HG03558 (cell line): ENCODE results near the gene VDR.
A peak's percentile ranks its signal among the peaks of the same experiment; 100 is the strongest.

ENCODE experiments used
- ATAC-seq: cut with Tn5 transposase; IDR thresholded peaks from one replicate; pipeline ENCODE4 v1.9.1; 2021; ENCODE audit warnings: moderate number of reproducible peaks; ENCODE audit not compliant: unreplicated experiment; ENCODE audit errors: extremely low read depth

The VDR gene

DNA sequence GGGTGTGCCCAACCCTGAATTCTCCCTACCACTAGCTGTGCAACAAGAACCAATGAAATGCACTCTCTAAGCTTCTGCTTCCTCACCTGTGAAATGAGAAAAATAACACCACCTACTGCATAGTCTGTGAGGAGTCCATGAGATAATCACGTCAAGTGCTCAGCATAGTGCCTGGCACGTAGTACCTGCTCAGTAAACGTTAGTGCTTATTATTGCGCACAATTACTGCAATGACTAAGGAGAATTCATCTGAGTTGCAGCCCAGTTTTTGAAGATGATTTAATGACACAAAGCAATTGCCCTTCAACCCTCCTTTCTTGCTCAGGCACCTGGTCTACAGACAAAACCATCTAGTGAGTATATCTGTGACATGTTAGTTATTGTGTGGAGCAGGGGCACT, 8.8 kb downstream of the VDR start:
- no peak for ATAC-seq

DNA sequence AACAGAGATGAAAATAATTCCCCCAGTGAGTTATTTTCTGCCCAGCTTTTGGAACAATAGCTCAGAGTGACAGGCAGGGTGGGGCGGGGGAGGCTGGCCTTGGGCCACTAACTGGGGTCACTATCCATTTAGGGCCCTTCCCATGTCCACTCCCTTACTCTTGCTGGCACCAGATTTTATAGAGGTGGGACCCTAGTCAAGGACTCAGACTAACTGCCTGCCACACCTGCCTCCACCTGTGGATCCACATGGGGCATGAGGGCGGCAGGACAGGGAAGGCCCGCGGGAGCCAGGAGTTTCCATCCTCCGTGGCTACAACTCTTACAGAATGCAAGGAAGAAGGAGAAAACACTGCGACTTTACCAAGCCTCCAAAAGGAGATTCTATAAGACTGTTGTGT, 10.1 kb downstream of the VDR start:
- no peak for ATAC-seq

DNA sequence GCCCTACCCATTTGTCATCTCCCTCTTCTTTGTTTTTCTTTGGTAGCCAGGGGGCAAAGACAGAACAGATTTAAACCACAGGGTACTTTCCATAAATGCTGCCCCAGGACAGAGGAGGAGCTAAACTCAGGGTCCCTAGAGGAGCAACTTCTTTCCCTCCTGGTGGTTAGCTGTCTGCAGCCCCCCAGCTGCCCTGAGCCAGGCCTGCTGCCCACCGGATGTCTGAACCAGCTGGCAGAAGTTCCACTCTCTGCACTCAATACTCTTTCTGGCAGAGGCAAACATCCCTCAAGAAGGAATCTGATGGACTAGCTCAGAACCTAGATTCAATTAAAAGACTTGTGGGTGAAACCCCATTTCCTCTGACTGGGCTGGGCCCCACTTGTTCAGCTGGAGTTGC, 10.7 kb downstream of the VDR start:
- ATAC-seq, result no peak

DNA sequence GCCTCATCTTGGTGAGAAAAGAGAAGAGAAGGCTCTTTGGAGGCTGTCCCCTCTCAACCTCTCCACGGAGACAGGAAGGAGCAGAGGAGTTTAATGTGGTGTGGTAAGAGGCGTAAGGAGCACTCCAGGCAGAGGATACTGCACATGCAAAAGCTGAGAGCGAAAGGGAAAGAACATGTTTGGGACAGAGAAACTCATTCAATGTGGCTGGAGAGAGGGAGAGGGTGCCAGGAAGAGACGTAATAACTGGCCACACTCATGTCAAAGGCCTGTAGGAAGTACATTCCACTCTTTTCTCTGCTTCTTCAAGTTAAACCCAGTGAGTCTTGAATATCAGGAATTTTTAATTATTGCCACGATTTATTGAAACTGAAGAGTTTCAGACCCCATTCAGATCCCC, 12.0 kb downstream of the VDR start:
- ATAC-seq, result no peak

DNA sequence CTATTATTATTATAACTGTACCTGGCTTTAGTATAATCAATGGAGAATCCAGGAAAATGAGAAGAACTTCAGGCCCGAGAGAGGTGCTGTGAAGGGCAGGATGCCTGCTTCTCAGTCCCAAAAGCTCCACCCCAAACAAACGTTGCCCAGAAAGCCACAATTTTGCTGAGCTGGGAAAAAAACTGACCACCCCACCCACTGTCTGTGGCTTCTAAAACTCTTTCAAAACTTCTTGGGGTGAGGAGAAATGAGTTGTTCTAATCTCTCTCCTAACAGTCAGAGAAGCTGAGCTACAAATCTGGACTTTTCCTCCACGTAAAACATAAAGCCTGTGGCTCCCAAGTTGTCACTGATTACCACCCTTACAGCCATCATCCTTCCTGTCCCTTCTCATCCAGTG, 13.4 kb downstream of the VDR start:
- no peak for ATAC-seq

DNA sequence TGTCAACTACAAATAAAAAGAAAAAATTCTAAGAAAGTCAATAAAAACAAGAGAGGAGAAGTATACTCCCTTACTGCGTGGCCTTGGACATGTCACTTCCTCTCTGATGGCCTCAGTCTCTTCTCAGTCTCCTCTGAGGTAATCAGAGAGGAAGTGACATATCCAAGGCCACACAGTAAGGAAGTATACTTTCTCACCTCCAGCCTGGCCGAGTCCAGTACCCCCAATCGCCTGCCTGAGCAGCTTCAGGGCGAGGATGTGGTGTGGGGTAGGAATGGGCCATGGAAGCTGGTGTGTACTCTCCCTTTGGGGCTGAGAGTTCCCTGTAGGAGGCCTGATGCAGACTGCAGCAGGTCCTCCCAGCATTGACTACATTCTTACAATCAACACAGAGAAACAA, 15.8 kb downstream of the VDR start:
- ATAC-seq, result no peak

DNA sequence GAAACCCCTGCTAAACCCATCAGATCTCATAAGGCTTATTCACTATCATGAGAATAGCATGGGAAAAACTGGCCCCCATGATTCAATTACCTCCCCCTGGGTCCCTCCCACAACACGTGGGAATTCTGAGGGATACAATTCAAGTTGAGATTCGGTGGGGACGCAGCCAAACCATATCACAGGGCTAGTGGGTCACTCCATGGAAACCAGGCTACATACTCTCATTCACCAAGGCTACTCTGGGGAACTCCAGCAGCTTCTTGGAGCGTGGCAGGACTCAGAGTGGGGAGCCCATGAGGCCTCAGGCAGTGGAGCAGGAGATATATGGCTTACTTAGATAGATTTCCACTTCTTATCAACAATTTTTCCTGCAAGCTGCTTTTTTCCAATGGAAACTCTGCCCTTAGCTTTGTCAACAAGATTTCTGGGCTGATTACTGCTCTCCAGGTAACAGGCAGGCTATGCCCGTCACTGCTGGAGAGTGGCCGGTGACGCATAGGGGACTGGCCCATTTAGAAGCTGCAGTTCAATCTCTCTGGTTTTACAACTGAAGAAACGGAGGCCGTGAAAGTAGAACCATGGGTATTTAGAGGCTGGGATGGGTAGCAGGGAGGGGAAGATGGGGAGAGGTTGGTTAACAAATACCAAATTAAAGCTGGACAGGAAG, 16.5 kb downstream of the VDR start:
- no peak for ATAC-seq

DNA sequence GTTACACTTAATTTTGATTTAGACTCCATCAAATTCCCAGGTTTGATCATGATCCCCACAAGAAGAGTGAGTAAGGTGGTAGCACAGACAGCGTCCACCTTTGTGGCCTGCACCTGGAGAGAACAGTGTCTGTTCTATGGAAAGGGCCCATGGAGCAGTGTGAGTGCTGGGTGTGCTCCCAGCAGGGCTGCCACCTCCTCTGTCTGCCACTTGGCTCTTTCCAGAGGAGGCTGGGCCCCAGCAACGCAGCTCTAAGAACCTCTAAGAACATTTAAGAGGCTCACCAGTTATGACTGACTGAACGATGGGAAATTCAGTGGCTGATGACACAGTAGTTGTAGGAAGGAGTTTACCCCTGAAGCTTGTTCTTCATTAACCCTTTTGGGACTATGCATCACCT, 17.3 kb downstream of the VDR start:
- ATAC-seq, result no peak

DNA sequence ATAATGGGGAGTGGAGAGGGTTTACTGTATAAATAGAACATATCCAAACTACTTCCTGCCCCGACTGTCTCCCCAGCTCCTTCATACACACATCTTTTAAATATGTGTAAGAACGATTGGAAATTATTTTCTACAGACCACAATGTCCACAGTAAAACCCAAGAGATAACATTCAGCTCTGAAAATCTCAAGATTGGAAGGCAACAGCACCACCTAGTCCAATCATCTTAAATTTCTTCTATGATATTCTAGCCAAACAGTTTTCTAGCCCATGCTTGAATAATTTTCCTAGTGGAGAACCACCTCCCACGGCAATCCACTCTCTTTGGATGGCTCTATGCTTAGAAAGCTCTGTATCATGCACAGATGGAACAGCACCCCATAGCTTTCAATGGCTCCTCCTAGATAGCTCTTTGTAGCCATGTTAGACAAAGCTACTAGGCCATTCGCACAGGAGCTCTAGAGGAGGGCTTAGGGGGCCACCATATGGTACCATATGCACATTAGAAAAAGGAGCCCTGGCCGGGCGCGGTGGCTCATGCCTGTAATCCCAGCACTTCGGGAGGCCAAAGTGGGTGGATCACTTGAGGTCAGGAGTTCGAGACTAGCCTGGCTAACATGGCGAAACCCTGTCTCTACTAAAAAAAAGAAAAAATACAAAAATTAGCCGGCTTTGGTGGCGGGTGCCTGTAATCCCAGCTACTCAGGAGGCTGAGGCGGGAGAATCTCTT, 18.1 kb downstream of the VDR start:
- no peak for ATAC-seq

DNA sequence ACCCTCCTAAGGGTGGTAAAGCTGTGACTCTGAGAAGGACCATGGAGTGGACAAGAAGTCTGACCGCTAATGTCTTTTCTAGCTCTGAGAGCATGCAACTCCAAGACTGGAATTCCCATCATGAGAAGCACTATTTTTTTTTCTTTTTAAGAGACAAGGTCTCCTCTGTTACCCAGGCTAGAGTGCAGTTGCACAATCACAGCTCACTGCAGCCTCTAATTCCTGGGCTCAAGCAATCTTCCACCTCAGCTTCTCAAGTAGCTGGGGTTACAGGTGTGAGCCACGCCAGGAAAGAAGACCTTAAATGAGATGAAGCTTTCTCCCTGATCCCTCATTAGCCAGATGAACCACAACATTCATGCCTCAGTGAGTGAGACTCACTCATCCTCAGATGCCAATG, 19.2 kb downstream of the VDR start:
- no peak for ATAC-seq

DNA sequence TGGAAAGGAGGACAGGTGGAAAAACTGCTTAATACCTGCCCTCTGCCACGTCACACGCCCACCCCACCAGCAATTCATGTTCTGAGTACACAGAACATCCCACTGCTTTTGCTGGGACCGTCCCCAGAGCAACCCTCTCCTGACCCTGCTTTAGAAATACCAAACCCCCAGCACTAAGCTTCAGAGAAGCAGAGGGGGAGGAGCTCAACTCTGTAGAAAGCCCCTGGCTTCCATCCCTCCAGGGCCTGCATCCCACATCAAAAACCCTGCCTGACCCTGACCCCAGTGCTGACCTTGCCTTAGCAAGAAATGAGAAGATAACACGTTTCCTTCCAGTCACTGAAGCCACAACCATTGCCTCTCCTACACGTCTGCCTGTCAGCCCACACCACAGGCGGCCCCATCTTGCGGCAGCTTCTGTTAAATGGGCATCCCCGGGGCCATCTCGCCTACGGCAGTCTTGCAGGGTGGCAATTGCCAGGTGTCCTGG, 19.7 kb downstream of the VDR start:
- peak; percentile 31 for ATAC-seq

DNA sequence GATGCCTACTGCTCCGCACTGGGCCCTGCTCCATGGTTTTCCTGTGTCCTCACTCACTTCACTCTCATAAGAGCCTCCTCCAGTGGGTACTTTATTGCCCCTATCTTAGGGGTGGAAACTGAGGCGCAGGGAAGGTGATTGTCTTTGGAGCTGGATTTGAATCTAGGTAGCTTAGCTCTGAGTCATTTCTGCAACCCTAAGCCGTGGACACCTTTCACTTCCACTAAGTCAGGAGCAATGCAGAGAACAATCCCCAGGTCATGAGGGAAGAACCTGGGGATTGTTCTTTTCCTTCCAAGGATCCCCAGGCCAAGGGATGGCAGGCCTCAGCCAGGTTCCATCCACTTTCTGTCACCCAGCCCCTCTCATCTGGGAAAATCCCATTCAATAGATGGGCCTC, 20.3 kb downstream of the VDR start:
- no peak for ATAC-seq

DNA sequence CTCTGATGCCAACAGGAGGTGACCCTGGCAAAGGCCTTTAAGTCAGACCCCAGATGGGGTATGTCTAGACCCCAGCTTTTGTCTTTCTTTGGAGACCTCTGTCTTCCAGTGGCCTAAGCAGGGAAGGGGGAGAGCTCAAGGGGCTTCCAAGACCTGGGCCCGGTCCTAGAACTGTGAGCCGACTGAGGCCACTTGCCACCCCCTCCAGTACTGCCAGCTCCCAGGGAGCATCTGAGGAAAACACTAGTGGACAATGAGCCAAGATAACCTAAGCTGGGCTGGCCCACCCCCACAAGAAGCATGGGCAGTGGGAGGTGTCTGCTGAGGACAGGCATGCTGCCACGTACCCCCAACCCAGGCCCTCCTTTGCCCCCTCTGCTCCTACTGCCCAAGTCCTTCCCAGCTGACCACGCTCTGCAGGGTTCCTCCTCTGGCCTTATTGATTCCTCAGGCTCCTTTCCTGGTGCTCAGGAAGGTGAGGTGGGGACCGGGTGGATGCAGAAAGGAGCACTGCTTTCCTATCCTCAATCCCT, 21.1 kb downstream of the VDR start:
- ATAC-seq, result no peak

DNA sequence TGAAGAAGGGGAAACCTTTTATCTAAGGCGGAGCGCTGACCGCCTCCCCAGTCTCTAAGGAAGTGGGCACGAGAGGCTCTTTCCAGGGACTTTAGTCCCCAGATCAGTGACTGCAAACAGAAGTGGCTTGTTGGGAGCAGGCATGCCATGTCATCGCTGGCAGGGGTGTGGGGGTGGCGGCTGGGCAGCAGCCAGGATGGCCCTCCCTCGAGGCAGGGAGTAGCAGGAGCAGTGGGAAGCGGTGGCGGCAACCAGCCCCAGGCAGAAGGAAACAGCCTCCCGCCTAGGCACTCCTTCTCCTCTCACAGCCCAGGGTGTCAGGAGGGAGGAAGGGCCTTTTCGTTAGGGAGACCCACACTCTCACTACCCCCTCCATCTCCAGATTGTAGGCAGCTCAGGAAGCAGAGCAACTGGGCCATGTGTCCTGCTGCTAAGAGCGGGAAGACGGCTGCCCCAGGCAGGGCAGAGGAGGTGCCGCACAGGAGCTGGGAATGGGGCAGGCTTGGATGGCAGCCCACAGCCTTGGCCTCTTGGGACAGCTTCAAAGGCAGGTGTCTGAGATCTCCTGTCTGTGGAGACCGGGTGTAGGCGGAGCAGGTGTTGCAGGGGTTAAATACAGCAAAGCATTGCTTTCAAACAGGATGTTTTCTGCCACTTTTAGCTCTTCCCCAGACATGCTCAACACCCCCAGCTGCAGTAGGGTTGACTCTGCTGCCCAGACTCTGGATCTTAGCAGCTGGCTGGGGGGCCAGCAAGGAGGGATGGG, 21.8 kb downstream of the VDR start:
- peak; percentile 56 for ATAC-seq

DNA sequence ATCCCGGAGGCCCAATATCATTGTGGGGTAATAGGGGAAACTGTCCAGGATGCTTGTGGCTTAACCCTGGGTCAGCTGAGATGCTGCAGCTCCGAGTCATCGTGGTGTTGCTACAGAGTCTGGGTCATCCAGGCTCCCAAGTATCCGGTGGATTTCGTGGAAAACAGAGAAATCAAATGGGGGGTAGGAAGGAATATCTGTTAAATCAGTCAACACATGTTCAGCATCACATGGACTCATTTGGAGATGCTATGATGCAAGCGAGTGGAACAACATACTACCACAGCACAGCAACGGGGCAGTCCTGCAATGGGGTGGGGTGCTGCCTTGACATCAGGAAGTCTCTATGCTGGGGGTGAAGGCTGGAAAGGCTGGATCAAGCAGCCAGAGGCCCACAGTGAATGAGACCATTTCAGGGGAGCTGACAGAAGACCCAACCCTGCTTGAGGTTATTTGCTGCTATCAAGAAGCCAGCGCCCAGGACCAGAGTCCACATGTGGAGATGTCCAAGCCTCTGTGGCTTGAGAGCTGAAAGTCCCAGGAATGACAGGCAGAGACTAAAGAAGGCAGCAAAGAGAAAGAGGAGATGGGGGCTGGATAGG, 22.9 kb downstream of the VDR start:
- no peak for ATAC-seq

DNA sequence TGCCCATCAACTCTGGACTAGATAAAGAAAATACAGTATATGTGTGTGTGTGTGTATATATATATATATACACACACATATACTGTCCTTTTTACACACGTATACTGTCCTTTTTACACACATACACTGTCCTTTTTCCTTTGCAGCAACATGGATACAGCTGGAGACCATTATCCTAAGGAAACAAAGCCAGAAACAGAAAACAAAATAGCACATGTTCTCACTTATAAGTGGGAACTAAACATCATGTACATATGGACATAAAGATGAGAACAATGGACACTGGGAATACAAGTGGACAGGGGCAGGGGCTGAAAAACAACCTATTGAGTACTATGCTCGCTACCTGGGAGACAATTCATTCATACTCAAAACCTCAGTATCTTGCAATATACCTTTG, 23.7 kb downstream of the VDR start:
- no peak for ATAC-seq

DNA sequence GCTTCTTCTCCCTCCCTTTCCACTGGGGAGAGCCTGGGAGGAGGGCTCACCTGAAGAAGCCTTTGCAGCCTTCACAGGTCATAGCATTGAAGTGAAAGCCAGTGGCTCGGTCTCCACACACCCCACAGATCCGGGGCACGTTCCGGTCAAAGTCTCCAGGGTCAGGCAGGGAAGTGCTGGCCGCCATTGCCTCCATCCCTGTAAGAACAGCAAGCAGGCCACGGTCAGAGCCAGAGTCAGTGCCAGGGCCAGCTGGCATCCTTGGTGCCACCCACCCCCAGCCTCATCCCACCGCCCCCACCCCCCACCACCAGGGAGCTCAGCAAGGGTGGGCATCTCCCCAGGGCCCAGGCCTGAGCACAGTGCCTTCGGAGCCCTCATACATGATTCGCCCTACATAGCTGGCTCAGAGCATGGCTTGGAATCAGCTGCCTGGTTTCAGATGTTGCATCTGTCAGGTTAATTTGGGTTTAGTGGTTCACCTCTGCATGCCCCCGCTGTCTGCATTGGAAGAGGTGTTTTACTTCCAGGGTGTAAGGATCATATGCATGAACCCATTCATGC, 25.8 kb downstream of the VDR start:
- no peak for ATAC-seq

DNA sequence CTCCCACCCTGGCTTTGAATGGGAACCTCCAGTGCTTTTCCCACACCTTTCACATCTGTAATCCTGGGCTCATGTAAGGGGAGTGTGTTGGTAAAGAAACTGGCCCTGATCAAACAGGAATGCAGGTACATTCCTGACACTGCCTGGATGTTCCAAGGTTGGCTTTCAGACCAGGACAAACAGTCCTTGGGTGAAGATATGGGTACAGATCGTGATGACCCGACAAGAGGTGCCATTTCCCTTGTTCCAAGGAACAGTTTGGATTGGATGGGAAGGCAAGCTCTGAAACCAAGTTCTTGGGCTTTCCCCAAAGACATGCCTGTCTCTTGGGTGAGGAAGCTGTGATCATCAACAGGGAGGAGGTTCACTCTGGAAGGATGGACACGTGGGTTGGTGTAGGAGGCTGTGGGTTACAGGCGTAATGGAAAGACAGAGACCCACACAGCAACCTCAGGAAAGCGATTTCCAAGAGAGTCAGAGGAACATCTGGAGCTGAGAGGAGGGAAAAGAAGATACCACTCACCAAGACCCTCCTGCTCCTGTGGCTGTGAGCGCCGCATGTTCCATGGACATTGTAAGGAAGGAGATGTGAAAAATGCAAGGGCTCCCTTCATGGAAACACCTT, 26.4 kb downstream of the VDR start:
- no peak for ATAC-seq

DNA sequence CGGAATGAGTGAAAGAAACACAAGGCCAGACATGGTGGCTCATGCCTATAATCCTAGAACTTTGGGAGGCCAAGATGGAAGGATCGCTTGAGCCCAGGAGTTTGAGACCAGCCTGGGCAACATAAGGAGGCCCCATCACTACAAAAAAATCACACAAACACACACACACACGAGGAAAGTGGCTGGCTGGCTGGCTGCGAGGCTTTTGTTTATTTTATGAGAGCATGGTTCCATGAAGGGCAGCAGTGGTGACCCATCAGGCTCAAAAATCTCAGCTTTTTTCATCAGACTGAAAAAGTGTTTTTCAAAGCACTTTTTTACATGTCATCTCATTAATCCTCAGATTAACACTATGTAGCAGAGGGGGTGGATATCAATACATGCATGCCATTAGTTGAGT, 27.7 kb downstream of the VDR start:
- ATAC-seq, result no peak

DNA sequence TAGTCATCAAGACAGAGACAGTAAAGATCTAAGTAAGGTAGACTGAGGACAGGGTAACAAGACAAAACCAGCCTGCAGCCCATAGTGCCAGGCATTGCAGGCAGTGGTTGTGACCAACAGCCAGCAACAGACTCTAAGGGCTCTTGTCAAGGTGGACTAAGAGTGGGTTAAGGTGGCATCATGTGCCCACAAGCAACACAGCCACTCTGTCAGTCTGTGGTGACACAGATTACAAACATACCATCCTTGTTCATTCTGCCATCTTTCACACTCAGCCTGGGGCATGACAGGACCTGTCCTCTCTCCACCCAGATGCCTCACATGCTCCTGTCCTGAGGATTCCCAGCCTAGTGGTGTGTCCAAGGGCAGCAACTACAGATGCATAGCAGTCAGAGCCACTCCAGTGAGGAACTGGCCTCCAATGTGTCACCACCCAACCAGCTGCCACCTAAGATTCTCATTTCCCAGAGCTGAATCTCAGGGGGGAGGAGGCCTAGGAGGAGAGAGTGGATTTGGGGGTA, 28.3 kb downstream of the VDR start:
- no peak for ATAC-seq
